IPS-18a (cell line): ENCODE measurements around the gene ATXN8OS.
"Not testable (repeated sequence)": the region's sequence is repeated elsewhere in the genome, so short reads cannot be mapped to it uniquely, and the experiment has no call there.

Experiments used
- H3K27ac ChIP-seq: one replicate; pipeline ENCODE4 v1.5.1; 2013; ENCODE audit warnings: low read length
- H3K27me3 ChIP-seq: one replicate; pipeline ENCODE4 v1.6.1; 2013; ENCODE audit warnings: mild to moderate bottlenecking, low read length; ENCODE audit not compliant: control insufficient read depth, insufficient read depth
- H3K36me3 ChIP-seq: one replicate; pipeline ENCODE4 v1.6.1; 2013; ENCODE audit warnings: low read depth, low read length; ENCODE audit not compliant: control insufficient read depth
- H3K4me1 ChIP-seq: one replicate; pipeline ENCODE4 v1.6.1; 2013; ENCODE audit warnings: low read depth, low read length; ENCODE audit not compliant: control insufficient read depth
- H3K4me3 ChIP-seq: one replicate; pipeline ENCODE4 v1.5.1; 2013; ENCODE audit warnings: low read length
- H3K9ac ChIP-seq: one replicate; pipeline ENCODE4 v1.6.1; 2013; ENCODE audit warnings: mild to moderate bottlenecking, low read length, moderate library complexity
- H3K9me3 ChIP-seq: one replicate; pipeline ENCODE4 v1.6.1; 2013; ENCODE audit warnings: low read depth, low read length; ENCODE audit not compliant: control insufficient read depth

ATXN8OS gene

GRCh38 chr13:70128098-70128497, 20.5 kb downstream of the ATXN8OS start:
- Histone ChIP-seq H3K27me3 (no peaks in the 10 kb centered on the region), H3K36me3 (no peaks in the 10 kb centered on the region)

GRCh38 chr13:70142658-70143057, 35.0 kb downstream of the ATXN8OS start:
- not testable (repeated sequence) for H3K27ac ChIP-seq, H3K27me3 ChIP-seq, H3K4me1 ChIP-seq, H3K9ac ChIP-seq, H3K9me3 ChIP-seq, H3K36me3 ChIP-seq, H3K4me3 ChIP-seq

More at GRCh38 chr13:70128098-70128497, 20.5 kb downstream of the ATXN8OS start:
- no peak overlapping the region for H3K27ac ChIP-seq
- no peaks in the 10 kb centered on the region for H3K4me1 ChIP-seq
- no peaks in the 10 kb centered on the region for H3K9me3 ChIP-seq
- H3K4me3 ChIP-seq: no peak overlapping the region
- H3K9ac ChIP-seq: no peak overlapping the region

GRCh38 chr13:70162141-70162540, 54.5 kb downstream of the ATXN8OS start:
- Histone ChIP-seq H3K27me3 (no peaks in the 10 kb centered on the region), H3K27ac (no peak overlapping the region), H3K9me3 (no peaks in the 10 kb centered on the region), H3K9ac (no peak overlapping the region), H3K36me3 (no peaks in the 10 kb centered on the region), H3K4me1 (no peaks in the 10 kb centered on the region), H3K4me3 (no peak overlapping the region)

DNA sequence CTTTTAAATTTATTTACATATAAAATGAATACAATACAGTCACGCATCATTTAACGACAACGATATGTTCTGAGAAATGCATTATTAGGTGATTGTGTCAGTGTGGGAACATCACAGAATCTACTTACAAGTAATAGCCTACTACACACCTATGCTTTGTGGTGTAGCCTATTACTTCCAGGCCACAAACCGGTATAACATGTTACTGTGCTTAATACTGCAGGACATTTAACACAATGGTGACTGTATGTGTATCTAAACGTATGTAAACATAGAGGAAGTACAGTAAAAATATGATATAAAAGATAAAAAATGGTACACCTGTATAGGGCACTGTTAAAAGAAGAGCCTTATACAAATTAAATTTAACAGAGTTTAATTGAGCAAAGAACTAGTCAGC, 63.1 kb downstream of the ATXN8OS start:
- H3K4me1 ChIP-seq: no peaks in the 10 kb centered on the region
- H3K4me3 ChIP-seq: no peak overlapping the region
- H3K9ac ChIP-seq: no peak overlapping the region
- no peaks in the 10 kb centered on the region for H3K27me3 ChIP-seq
- no peaks in the 10 kb centered on the region for H3K9me3 ChIP-seq
- no peaks in the 10 kb centered on the region for H3K36me3 ChIP-seq
- H3K27ac ChIP-seq: no peak overlapping the region

GRCh38 chr13:70171151-70171550, 63.5 kb downstream of the ATXN8OS start:
- H3K27me3 ChIP-seq: no peaks in the 10 kb centered on the region
- no peak overlapping the region for H3K4me3 ChIP-seq
- no peaks in the 10 kb centered on the region for H3K36me3 ChIP-seq
- H3K9ac ChIP-seq: no peak overlapping the region
- no peak overlapping the region for H3K27ac ChIP-seq
- H3K4me1 ChIP-seq: no peaks in the 10 kb centered on the region
- no peaks in the 10 kb centered on the region for H3K9me3 ChIP-seq

GRCh38 chr13:70172946-70173597, 65.4 kb downstream of the ATXN8OS start:
- H3K9me3 ChIP-seq: no peaks in the 10 kb centered on the region
- H3K27me3 ChIP-seq: no peaks in the 10 kb centered on the region
- no peak overlapping the region for H3K4me3 ChIP-seq
- H3K9ac ChIP-seq: no peak overlapping the region
- H3K4me1 ChIP-seq: no peaks in the 10 kb centered on the region
- no peaks in the 10 kb centered on the region for H3K36me3 ChIP-seq
- H3K27ac ChIP-seq: no peak overlapping the region

DNA sequence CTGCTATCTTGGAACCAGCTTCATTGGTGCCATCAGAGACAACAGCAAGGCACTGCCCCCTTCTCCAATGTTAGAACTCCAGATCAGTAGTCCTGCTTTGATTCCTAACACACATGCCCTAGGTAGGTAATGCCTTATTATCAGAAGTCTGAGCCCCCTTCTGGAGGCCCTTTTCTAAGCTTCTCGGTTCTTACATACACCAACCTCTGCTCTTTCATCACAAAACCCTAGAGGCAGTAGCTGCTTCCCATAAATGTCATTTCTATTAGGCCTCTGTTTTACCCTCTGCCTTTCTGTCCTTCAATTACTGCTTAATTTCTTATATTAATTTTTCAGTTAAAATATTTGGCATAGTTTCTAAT, 66.0 kb downstream of the ATXN8OS start:
- no peak overlapping the region for H3K9ac ChIP-seq
- no peaks in the 10 kb centered on the region for H3K9me3 ChIP-seq
- H3K36me3 ChIP-seq: no peaks in the 10 kb centered on the region
- no peak overlapping the region for H3K27ac ChIP-seq
- H3K4me1 ChIP-seq: no peaks in the 10 kb centered on the region
- H3K27me3 ChIP-seq: no peaks in the 10 kb centered on the region
- no peak overlapping the region for H3K4me3 ChIP-seq

- Histone ChIP-seq H3K4me1 (no peaks in the 10 kb centered on the region), H3K27me3 (no peaks in the 10 kb centered on the region), H3K9me3 (no peaks in the 10 kb centered on the region), H3K9ac (no peak overlapping the region), H3K36me3 (no peaks in the 10 kb centered on the region), H3K27ac (no peak overlapping the region), H3K4me3 (no peak overlapping the region)
These were observed 70.7 kb downstream of the ATXN8OS start for GRCh38 chr13:70178346-70178745.
